GM23248 (cell line): ENCODE data around the gene TMEM204. TPM values are rescaled to one million over a fixed set of nuclear protein-coding genes. Genes with fewer than 3 reads are reported as not detected.

Experiments
- DNase-seq: peaks from one replicate; pipeline ENCODE4 v3.0.0-alpha.2; 2015
- H2AFZ ChIP-seq: fragments of 200-600 bp; sonication (generic); 2 replicates; pipeline ENCODE4 v1.6.1; 2016; ENCODE audit warnings: antibody characterized with exemption
- H3F3A ChIP-seq: fragments of 200-600 bp; sonication (generic); 2 replicates; pipeline ENCODE4 v1.6.1; 2016; ENCODE audit warnings: mild to moderate bottlenecking, antibody characterized with exemption, mixed run types; ENCODE audit not compliant: insufficient read depth
- H3K27ac ChIP-seq: fragments of 200-600 bp; sonication (generic); 2 replicates; pipeline ENCODE4 v1.5.1; 2016; ENCODE audit warnings: mild to moderate bottlenecking
- H3K27me3 ChIP-seq: fragments of 200-600 bp; sonication (generic); replicated peaks from 2 replicates; pipeline ENCODE4 v1.6.1; 2016; ENCODE audit warnings: mild to moderate bottlenecking; ENCODE audit not compliant: insufficient read depth
- H3K36me3 ChIP-seq: fragments of 200-600 bp; sonication (generic); 2 replicates; pipeline ENCODE4 v1.6.1; 2016; ENCODE audit warnings: low read depth, mild to moderate bottlenecking
- H3K4me1 ChIP-seq: fragments of 200-600 bp; sonication (generic); 2 replicates; pipeline ENCODE4 v1.6.1; 2016; ENCODE audit warnings: mild to moderate bottlenecking; ENCODE audit not compliant: insufficient read depth
- H3K4me2 ChIP-seq: fragments of 200-600 bp; sonication (generic); one replicate; pipeline ENCODE4 v1.6.1; 2016; ENCODE audit warnings: mild to moderate bottlenecking; ENCODE audit not compliant: unreplicated experiment
- H3K4me3 ChIP-seq: fragments of 200-600 bp; sonication (generic); 2 replicates; pipeline ENCODE4 v1.5.1; 2016; ENCODE audit warnings: mild to moderate bottlenecking
- H3K79me2 ChIP-seq: fragments of 200-600 bp; sonication (generic); 2 replicates; pipeline ENCODE4 v1.6.1; 2016; ENCODE audit warnings: mild to moderate bottlenecking; ENCODE audit not compliant: insufficient read depth
- H3K9ac ChIP-seq: fragments of 200-600 bp; sonication (generic); 2 replicates; pipeline ENCODE4 v1.6.1; 2016; ENCODE audit warnings: mild to moderate bottlenecking
- H3K9me2 ChIP-seq: fragments of 200-600 bp; sonication (generic); 2 replicates; pipeline ENCODE4 v1.6.1; 2016; ENCODE audit warnings: mixed run types, mild to moderate bottlenecking, moderate library complexity; ENCODE audit not compliant: insufficient read depth
- H3K9me3 ChIP-seq: fragments of 200-600 bp; sonication (generic); one replicate; pipeline ENCODE4 v1.6.1; 2017; ENCODE audit warnings: low read depth
- H4K20me1 ChIP-seq: fragments of 200-600 bp; sonication (generic); 2 replicates; pipeline ENCODE4 v1.6.0; 2016; ENCODE audit not compliant: insufficient read depth
- EZH2 ChIP-seq: fragments of 200-600 bp; sonication (generic); IDR thresholded peaks from 2 replicates; pipeline ENCODE4 v1.6.1; 2018; ENCODE audit warnings: antibody characterized with exemption, mild to moderate bottlenecking; ENCODE audit not compliant: insufficient read depth, poor library complexity, severe bottlenecking
- EZH2phosphoT487 ChIP-seq: fragments of 200-600 bp; sonication (generic); IDR thresholded peaks from 2 replicates; pipeline ENCODE4 v1.6.1; 2018; ENCODE audit warnings: antibody characterized with exemption, moderate library complexity, mild to moderate bottlenecking, low read depth; ENCODE audit not compliant: insufficient read depth
- WGBS, 2 experiments: methylation state at CpG; one replicate each; pipeline ENCODE4 v1.1.6; 2015 to 2017; ENCODE audit warnings: low lambda C conversion rate in 2 of 2, low coverage in 1 of 2; ENCODE audit errors: missing lambda C conversion rate in 2 of 2; 5-methylcytosine and 5-hydroxymethylcytosine counted together
- in situ Hi-C: fragments of 300-500 bp; cut with MboI; formaldehyde crosslinking; loops from 2 replicates; pipeline ENCODE4 v1.15.0; 2020
- polyA plus RNA-seq: library from polyadenylated mRNA; unstranded; fragments of >200 nt; fragmentation: Nextera tagmentation; extraction: Ambion mirVana; gene quantifications from 2 replicates; pipeline ENCODE4 v1.2.1, GENCODE V29; 2016
- total RNA-seq: library from RNA; depleted of rRNA; stranded (reverse); fragments of >200 nt; shearing (Covaris generic); gene quantifications from 2 replicates; pipeline ENCODE4 v1.2.3, GENCODE V29; 2014

TMEM204 gene
- total and polyA plus RNA-seq, 2 experiments from 2014 or later: 26.0 to 40.0 TPM

DNA sequence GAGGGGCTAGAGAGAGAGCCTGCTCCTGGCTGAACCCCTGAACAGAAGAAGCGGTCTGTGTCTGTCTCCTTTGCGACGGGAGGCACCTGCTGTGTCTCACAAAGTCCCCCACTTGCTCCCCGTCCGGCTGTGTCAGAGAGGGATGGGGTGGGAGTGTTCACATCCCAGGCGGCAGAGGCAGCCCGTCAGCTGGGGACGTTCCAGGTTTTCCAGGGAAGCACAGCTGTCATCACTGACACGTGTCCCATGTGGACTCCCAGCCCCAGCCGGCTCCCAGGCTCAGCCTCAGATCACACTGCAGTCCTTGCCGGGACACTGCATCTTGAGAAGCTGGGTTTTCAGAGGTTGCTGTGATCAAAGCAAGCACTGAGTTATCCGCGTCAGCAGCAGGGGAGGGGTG is 38.8 kb upstream of the TMEM204 start:
- in situ Hi-C loops: no loop called here
- peak; percentile 58 for DNase-seq

DNA sequence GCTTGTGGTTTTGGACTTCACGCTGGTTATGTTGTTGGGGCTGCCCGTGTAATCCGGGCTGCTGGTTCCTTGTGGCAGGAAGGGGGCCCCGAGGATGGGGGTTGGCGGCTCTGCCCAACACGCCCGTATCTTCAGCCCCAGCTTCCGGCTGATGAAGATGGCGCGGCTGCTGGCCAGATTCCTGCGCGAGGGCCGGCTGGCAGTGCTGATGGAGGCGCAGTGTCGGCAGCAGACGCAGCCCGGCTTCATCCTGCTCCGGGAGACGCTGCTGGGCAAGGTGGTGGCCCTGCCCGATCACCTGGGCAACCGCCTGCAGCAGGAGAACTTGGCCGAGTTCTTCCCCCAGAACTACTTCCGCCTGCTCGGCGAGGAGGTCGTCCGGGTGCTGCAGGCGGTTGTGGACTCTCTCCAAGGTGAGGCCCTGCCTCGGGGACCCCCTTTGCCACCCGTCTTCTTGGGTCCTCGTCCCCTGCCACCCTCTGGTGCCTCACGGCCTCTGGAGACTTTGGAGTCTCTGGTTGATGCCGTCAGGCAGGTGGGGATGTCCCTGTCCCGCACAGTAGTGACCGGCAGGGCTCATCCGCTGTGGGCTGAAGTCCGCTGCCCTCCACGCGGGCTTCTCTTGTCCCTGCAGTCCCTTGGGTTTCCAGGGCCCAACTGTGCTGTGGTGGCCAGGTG is 38.1 kb upstream of the TMEM204 start:
- WGBS, 2 experiments: 90 to 91% methylated on average over 38 of the region's 39 CpGs
- no peaks in the 10 kb centered on the region; the same call in 1 of the 2 replicates for H3K36me3 ChIP-seq
- H3K4me2 ChIP-seq: no peak overlapping the region

More for the DNA sequence above, 38.8 kb upstream of the TMEM204 start:
- TF ChIP-seq EZH2phosphoT487: no peak
- TF ChIP-seq EZH2: no peak
- Histone ChIP-seq H3K9me2 (no peaks in the 10 kb centered on the region), H3K79me2 (0 out of 2 replicates have a peak, but pooled peaks cover 22% of the 10 kb centered on the region), H3K27ac (no peak overlapping the region), H3K36me3 (no peaks in the 10 kb centered on the region; the same call in 1 of the 2 replicates), H4K20me1 (no peaks in the 10 kb centered on the region), H3F3A (no peaks in the 10 kb centered on the region), H3K4me1 (peaks cover 10% of the 10 kb centered on the region; the same call in 1 of the 2 replicates), H3K9ac (peak overlapping the region; percentile 88), H2AFZ (no peak overlapping the region), H3K9me3 (no peaks in the 10 kb centered on the region), H3K4me2 (peak overlapping the region; percentile 60), H3K27me3 (no peaks in the 10 kb centered on the region), H3K4me3 (peak overlapping the region; percentile 79)
- WGBS, 2 experiments: 38 to 44% methylated on average over 13 of the region's 13 CpGs

GRCh38 chr16:1495889-1496262 is 37.6 kb upstream of the TMEM204 start:
- H3K4me3 ChIP-seq: no peak overlapping the region
- no peaks in the 10 kb centered on the region for H3K9me2 ChIP-seq
- DNase-seq: no peak
- no peak overlapping the region for H3K4me2 ChIP-seq
- H2AFZ ChIP-seq: no peak overlapping the region
- H3K4me1 ChIP-seq: peaks cover 10% of the 10 kb centered on the region; the same call in 1 of the 2 replicates
- no peak overlapping the region for H3K9ac ChIP-seq
- H3K27me3 ChIP-seq: no peaks in the 10 kb centered on the region
- H4K20me1 ChIP-seq: no peaks in the 10 kb centered on the region
- H3K9me3 ChIP-seq: no peaks in the 10 kb centered on the region
- no peaks in the 10 kb centered on the region; the same call in 1 of the 2 replicates for H3K36me3 ChIP-seq
- no peak for TF ChIP-seq EZH2
- TF ChIP-seq EZH2phosphoT487: no peak
- 93 to 98% methylated on average over 14 to 25 of the region's 25 CpGs for WGBS, 2 experiments
- H3F3A ChIP-seq: no peaks in the 10 kb centered on the region
- 0 out of 2 replicates have a peak, but pooled peaks cover 22% of the 10 kb centered on the region for H3K79me2 ChIP-seq
- no peak overlapping the region for H3K27ac ChIP-seq
- in situ Hi-C loops: no loop called here

More for the DNA sequence above, 38.1 kb upstream of the TMEM204 start:
- DNase-seq: no peak
- H4K20me1 ChIP-seq: no peaks in the 10 kb centered on the region
- no peak for TF ChIP-seq EZH2
- no peak for TF ChIP-seq EZH2phosphoT487
- no peaks in the 10 kb centered on the region for H3K27me3 ChIP-seq
- no peak overlapping the region for H3K4me3 ChIP-seq
- no peaks in the 10 kb centered on the region for H3F3A ChIP-seq
- H3K9me2 ChIP-seq: no peaks in the 10 kb centered on the region
- H2AFZ ChIP-seq: no peak overlapping the region
- peak overlapping the region; percentile 88 for H3K9ac ChIP-seq
- peaks cover 10% of the 10 kb centered on the region; the same call in 1 of the 2 replicates for H3K4me1 ChIP-seq
- H3K9me3 ChIP-seq: no peaks in the 10 kb centered on the region
- H3K79me2 ChIP-seq: 0 out of 2 replicates have a peak, but pooled peaks cover 22% of the 10 kb centered on the region
- in situ Hi-C loops: no loop called here
- H3K27ac ChIP-seq: no peak overlapping the region

GRCh38 chr16:1496464-1496863 is 37.0 kb upstream of the TMEM204 start:
- TF ChIP-seq EZH2phosphoT487 (no peak), EZH2 (no peak)
- in situ Hi-C loops: no loop called here
- H3K9ac ChIP-seq: no peak overlapping the region
- WGBS, 2 experiments: 94 to 96% methylated on average over 25 of the region's 25 CpGs
- no peaks in the 10 kb centered on the region for H3K9me2 ChIP-seq
- no peak for DNase-seq
- H3K4me2 ChIP-seq: no peak overlapping the region
- H3K9me3 ChIP-seq: no peaks in the 10 kb centered on the region
- H3K4me1 ChIP-seq: peaks cover 10% of the 10 kb centered on the region; the same call in 1 of the 2 replicates
- H2AFZ ChIP-seq: no peak overlapping the region
- no peaks in the 10 kb centered on the region for H4K20me1 ChIP-seq
- no peak overlapping the region for H3K27ac ChIP-seq
- H3K79me2 ChIP-seq: 0 out of 2 replicates have a peak, but pooled peaks cover 22% of the 10 kb centered on the region
- H3K36me3 ChIP-seq: no peaks in the 10 kb centered on the region; the same call in 1 of the 2 replicates
- no peaks in the 10 kb centered on the region for H3K27me3 ChIP-seq
- H3K4me3 ChIP-seq: no peak overlapping the region
- no peaks in the 10 kb centered on the region for H3F3A ChIP-seq
